GM12873 (cell line): ENCODE results near the gene HDAC7.

Source experiments
- CTCF ChIP-seq: IDR thresholded peaks from 2 replicates; pipeline ENCODE4 v1.5.1; 2012; ENCODE audit warnings: low read depth, mild to moderate bottlenecking, moderate library complexity, low read length, control low read depth; ENCODE audit not compliant: insufficient read depth; ENCODE audit errors: missing control alignments

Gene HDAC7

DNA sequence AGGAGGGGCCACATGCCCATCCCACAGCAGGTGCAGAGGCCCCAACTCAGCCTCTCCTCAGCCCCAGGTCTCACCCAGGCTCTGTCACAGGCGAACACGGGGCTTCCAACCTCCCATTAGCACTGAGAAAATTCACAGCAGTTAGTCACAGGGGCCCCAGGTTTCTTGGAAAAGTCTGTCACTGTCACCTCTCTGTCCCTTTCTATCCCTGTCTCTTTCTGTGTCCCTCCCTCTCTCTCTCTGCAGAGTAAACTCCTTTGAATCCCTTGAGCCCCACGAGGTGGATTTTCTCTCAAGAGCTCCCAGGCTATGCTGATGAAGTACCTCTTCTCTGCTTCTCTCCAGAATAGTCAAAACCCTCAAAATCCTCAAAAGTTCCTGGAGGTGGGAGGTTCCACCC, 80.4 kb downstream of the HDAC7 start:
- no peak for TF ChIP-seq CTCF

DNA sequence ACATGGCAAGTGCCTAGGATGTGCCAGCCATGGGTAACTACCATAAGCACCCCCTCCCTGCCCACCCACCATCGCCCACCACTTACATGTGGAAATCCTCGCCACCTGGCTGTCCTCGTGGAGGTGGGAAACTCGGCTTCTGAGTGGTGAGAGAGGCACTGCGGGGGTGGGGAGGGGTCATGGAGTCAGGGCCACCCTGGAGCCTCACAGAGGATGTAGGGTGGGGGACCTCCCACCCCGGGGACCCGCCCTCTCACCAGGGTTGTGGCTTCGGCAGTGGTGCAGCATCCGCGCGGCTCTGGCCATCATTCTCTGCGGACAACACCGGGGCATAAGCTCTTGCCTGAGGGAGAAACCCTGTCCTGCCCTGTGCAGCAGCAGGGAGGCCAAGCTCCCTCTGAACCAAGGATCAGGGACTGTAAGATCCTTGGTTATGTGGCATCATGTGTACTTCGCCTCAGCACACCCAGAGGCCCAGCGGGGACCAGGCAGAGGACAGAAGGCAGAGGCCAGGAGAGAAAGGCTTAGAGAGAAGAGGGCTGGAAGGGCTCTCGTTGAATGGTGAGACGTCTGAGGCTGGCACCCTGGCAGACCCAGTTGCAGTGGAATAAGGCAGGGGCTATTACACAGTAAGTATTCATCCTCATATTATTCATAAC, 81.6 kb downstream of the HDAC7 start:
- no peak for TF ChIP-seq CTCF

DNA sequence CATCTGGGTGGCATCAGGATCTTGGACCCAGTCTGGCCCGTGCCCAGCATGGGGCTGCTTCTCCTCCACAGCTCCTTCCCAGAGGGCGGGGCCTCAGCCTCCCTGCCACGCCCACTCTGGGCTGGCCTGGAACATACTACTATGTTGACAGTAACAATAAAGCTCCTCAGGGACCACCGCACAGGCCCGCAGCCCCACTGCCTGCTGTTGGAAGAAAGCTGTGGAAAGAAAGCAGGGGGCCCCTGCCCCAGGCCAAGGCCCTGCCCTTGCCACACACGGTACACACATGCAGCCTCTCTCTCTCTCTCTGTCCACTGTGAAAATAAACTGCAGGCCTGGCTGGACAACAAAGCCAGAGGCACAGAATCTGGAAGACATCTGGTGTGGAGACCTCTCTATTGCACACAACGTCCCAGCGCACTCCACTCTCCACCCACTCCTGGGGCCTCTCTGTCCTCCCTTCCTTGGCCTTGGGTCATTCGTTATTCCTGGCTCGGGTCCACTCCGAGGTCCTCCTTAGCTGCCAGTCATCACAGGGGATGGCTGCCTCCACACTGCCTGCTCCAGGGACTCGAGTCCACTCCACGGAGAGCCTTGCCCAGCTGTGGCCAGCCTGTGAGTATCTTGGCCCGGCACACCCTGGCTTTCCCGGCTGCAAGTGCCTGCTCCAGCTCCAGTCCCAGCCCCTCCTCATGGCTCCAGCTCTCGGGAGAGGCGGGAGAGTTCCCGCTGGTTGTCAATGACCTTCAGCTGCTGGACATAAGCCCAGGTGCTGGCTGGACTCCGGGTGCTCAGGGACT, 82.6 kb downstream of the HDAC7 start:
- no peak for TF ChIP-seq CTCF

DNA sequence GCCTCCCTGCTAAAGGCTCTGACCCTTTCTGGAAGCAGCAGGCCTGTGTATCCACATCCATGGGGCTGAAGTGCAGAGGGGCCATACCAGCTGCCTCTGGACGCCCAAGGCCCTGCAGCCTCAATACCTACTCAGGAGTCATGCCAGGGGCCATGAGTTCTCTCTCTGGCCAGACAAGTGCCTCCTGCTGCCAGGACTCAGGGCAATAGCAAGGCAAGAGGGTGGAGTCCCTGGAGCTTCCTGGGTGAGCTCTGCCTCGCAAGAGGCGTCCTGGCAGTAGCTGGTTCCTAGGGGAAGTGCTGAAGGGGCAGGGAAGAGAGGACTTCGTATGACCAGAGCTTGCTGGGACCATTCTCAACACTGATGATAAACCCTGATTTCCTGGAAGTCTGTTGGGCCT, 83.5 kb downstream of the HDAC7 start:
- TF ChIP-seq CTCF, result no peak

- no peak for TF ChIP-seq CTCF
These were observed 84.1 kb downstream of the HDAC7 start for GRCh38 chr12:47735649-47736048.

- TF ChIP-seq CTCF, result no peak
These were observed 84.8 kb downstream of the HDAC7 start for GRCh38 chr12:47734725-47735480.

DNA sequence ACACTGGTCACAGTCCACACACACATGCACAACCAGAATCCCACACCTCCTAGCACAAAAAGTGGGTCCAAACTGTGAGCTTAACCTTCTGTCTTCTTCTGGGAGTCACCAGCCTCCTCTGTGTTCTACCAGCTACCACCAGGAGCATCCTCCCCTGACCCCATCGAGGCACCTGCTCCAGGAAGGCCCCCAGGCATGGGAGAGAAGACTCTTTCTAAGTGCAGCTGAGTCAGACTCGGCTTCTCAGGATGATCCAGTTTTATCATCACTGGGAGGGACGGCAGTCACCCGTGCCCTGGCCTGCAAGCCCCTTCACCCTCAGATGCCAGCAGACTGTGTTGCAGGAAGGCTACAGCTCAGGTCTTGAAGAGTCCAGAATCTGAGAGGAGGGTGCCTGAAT, 86.6 kb downstream of the HDAC7 start:
- no peak for TF ChIP-seq CTCF
